Urinary bladder (tissue), 4 donors: Measurements from ENCODE around the gene HBA2. TPM values are rescaled to one million over a fixed set of nuclear protein-coding genes. Genes with fewer than 3 reads are reported as not detected.

Experiments
- DNase-seq: peaks from one replicate; pipeline ENCODE4 v3.0.0-alpha.2; 2015; ENCODE audit errors: extremely low spot score
- H3K27ac ChIP-seq: one replicate; pipeline ENCODE4 v1.5.1; 2013; ENCODE audit warnings: low read depth, mild to moderate bottlenecking, moderate library complexity
- H3K36me3 ChIP-seq: one replicate; pipeline ENCODE4 v1.6.1; 2013; ENCODE audit warnings: mild to moderate bottlenecking, moderate library complexity; ENCODE audit not compliant: insufficient read depth
- H3K4me1 ChIP-seq: one replicate; pipeline ENCODE4 v1.6.1; 2013; ENCODE audit warnings: mild to moderate bottlenecking, moderate library complexity; ENCODE audit not compliant: insufficient read depth
- H3K4me3 ChIP-seq: one replicate; pipeline ENCODE4 v1.5.1; 2013; ENCODE audit warnings: low read depth, low read length
- WGBS: extraction: QIAGEN DNeasy Blood & Tissue Kit; methylation state at CpG from one replicate; pipeline ENCODE4 v1.1.7; 2013; 5-methylcytosine and 5-hydroxymethylcytosine counted together
- polyA plus RNA-seq: library from polyadenylated mRNA; stranded (reverse); fragments of 200-250 nt; gene quantifications from one replicate; pipeline ENCODE4 v1.2.3, GENCODE V29; 2013
- small RNA-seq: library from RNA; depleted of rRNA; stranded (forward); fragments of <200 nt; gene quantifications from one replicate; pipeline ENCODE3, GENCODE V24; 2014
- total RNA-seq: library from RNA; depleted of rRNA; stranded (reverse); fragments of >200 nt; gene quantifications from one replicate; pipeline ENCODE4 v1.2.3, GENCODE V29; 2014
- donor health status: healthy with polysubstance abuse.
- donor health status: healthy.

HBA2 gene
- total and polyA plus RNA-seq, 2 donors: 22.6 to 648 TPM

DNA sequence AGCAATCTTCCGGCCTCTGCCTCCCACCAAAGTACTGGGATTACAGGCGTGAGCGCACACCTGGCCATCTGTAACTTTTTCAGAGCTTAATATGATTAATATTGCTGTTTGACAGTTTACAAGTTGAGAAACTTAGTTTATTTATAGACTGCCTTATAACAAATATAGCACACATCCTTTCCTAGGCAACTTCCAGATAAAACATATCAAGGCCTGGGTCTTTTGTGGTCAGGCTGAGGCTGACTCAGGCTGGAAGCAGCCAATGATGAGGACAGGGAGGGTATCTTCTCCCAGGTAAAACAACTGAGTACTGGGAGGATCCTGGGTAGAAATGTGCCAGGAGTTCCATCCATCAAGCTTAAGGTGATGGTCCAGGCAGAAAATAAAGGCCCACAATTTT lies 40.3 kb downstream of the HBA2 start:
- 88% methylated on average over 3 of the region's 3 CpGs for WGBS
- Histone ChIP-seq H3K4me1 (no peaks in the 10 kb centered on the region), H3K27ac (no peak overlapping the region), H3K36me3 (peaks cover 4% of the 10 kb centered on the region), H3K4me3 (no peak overlapping the region)
- no peak for DNase-seq

DNA sequence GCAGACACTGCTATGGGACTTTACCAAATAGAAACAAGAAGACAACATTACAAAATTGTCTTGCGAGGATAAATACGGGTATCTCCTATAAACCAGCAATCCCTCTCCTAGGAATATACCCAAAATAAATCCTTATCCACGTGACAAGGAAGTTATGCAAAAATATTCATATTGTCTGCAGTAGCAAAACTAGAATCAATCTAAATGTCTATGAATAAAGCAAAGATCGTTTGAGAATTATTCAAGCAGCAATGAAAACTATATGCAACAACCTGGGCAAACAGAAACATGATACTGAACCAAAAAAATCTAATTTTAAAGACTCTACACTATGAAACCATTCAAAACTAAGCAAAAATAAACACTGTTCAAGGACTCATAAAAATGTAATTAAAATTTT lies 47.3 kb downstream of the HBA2 start:
- Histone ChIP-seq H3K4me1 (no peaks in the 10 kb centered on the region), H3K4me3 (no peak overlapping the region), H3K36me3 (peaks cover 7% of the 10 kb centered on the region), H3K27ac (no peak overlapping the region)
- DNase-seq: no peak
- WGBS: 71% methylated on average over 4 of the region's 4 CpGs

Small RNAs within 50 kb of the gene (small RNA-seq; reads per million reads assigned to genes)
- not detected for gene RF00019

Other genes with a start within 250 kb of the HBA2 start
- gene POLR3K, start 119.3 kb upstream of the HBA2 start, total RNA-seq: 3.4 TPM
- gene POLR3K, start 119.3 kb upstream of the HBA2 start, polyA plus RNA-seq: 16.8 TPM
- 9.5 TPM for gene SNRNP25, start 119.0 kb upstream of the HBA2 start, total RNA-seq
- 29.5 TPM for gene SNRNP25, start 119.0 kb upstream of the HBA2 start, polyA plus RNA-seq
- 34.7 TPM for gene RHBDF1, start 100.2 kb upstream of the HBA2 start, total RNA-seq
- gene RHBDF1, start 100.2 kb upstream of the HBA2 start, polyA plus RNA-seq: 50.3 TPM
- gene MPG, start 94.7 kb upstream of the HBA2 start, total RNA-seq: 58.8 TPM
- 89.6 TPM for gene MPG, start 94.7 kb upstream of the HBA2 start, polyA plus RNA-seq
- 9.7 TPM for gene NPRL3, start 34.2 kb upstream of the HBA2 start, total RNA-seq
- 25.5 TPM for gene NPRL3, start 34.2 kb upstream of the HBA2 start, polyA plus RNA-seq
- gene HBZ, start 20.2 kb upstream of the HBA2 start, total RNA-seq: 0.85 TPM
- 0.47 TPM for gene HBZ, start 20.2 kb upstream of the HBA2 start, polyA plus RNA-seq
- 14.8 TPM for gene HBM, start 6.9 kb upstream of the HBA2 start, total RNA-seq
- not detected for gene HBM, start 6.9 kb upstream of the HBA2 start, polyA plus RNA-seq
- gene HBA1, start 3.8 kb downstream of the HBA2 start, total RNA-seq: 472 TPM
- 9.7 TPM for gene HBA1, start 3.8 kb downstream of the HBA2 start, polyA plus RNA-seq
- gene HBQ1, start 7.6 kb downstream of the HBA2 start, total RNA-seq: not detected
- not detected for gene HBQ1, start 7.6 kb downstream of the HBA2 start, polyA plus RNA-seq
- 112 TPM for gene LUC7L, start 56.6 kb downstream of the HBA2 start, total RNA-seq
- gene LUC7L, start 56.6 kb downstream of the HBA2 start, polyA plus RNA-seq: 47.0 TPM
- 38.8 TPM for gene FAM234A, start 61.9 kb downstream of the HBA2 start, total RNA-seq
- 115 TPM for gene FAM234A, start 61.9 kb downstream of the HBA2 start, polyA plus RNA-seq
- 2.4 TPM for gene RGS11, start 103.1 kb downstream of the HBA2 start, total RNA-seq
- gene RGS11, start 103.1 kb downstream of the HBA2 start, polyA plus RNA-seq: 6.9 TPM
- gene ARHGDIG, start 107.7 kb downstream of the HBA2 start, total RNA-seq: 2.3 TPM
- gene ARHGDIG, start 107.7 kb downstream of the HBA2 start, polyA plus RNA-seq: 0.95 TPM
- gene PDIA2, start 110.3 kb downstream of the HBA2 start, total RNA-seq: 1.1 TPM
- 0.19 TPM for gene PDIA2, start 110.3 kb downstream of the HBA2 start, polyA plus RNA-seq
- gene AXIN1, start 179.8 kb downstream of the HBA2 start, total RNA-seq: 9.9 TPM
- 25.0 TPM for gene AXIN1, start 179.8 kb downstream of the HBA2 start, polyA plus RNA-seq
- 20.3 TPM for gene MRPL28, start 197.7 kb downstream of the HBA2 start, total RNA-seq
- gene MRPL28, start 197.7 kb downstream of the HBA2 start, polyA plus RNA-seq: 81.1 TPM
- gene PGAP6, start 209.1 kb downstream of the HBA2 start, total RNA-seq: 15.9 TPM
- 53.8 TPM for gene PGAP6, start 209.1 kb downstream of the HBA2 start, polyA plus RNA-seq
- 29.0 TPM for gene NME4, start 224.3 kb downstream of the HBA2 start, total RNA-seq
- 246 TPM for gene NME4, start 224.3 kb downstream of the HBA2 start, polyA plus RNA-seq
- gene DECR2, start 229.0 kb downstream of the HBA2 start, total RNA-seq: 5.3 TPM
- 20.6 TPM for gene DECR2, start 229.0 kb downstream of the HBA2 start, polyA plus RNA-seq